ENCODE measurements around the gene PLCB4. TPM values are rescaled to one million over a fixed set of nuclear protein-coding genes. Genes with fewer than 3 reads are reported as not detected.

PLCB4 gene
- total and polyA plus RNA-seq, 3 donors from 2014 or later, result 5.9 to 19.4 (median 15.5) TPM

- Histone ChIP-seq H3K4me1 (no peaks in the 10 kb centered on the region), H3K36me3 (ENCODE audit: low read depth, missing control alignments) (no peaks in the 10 kb centered on the region), H3K27ac (no peak overlapping the region), H3K27me3 (no peaks in the 10 kb centered on the region), H3K9me3 (no peaks in the 10 kb centered on the region), H3K4me3 (no peak overlapping the region)
- TF ChIP-seq POLR2A (IDR thresholded peaks at IDR 0.05) (no peak), CTCF (IDR thresholded peaks at IDR 0.05) (no peak)
- 90 to 94% methylated on average over 4 of the region's 4 CpGs for WGBS, 2 donors
- intact Hi-C loops (cut with DNase I; ENCODE audit: low total_unique reads), result no loop called here
- DNase-seq, result no peak
These were observed 409.9 kb downstream of the PLCB4 start for GRCh38 chr20:9478771-9479170.

- 88 to 95% methylated on average over 4 of the region's 4 CpGs for WGBS, 2 donors
- H3K27ac ChIP-seq, result no peak overlapping the region
- H3K27me3 ChIP-seq, result no peaks in the 10 kb centered on the region
- no peak overlapping the region for H3K4me3 ChIP-seq
- TF ChIP-seq CTCF (IDR thresholded peaks at IDR 0.05), result no peak
- no peak for TF ChIP-seq POLR2A (IDR thresholded peaks at IDR 0.05)
- no peaks in the 10 kb centered on the region for H3K4me1 ChIP-seq
- no peaks in the 10 kb centered on the region for H3K9me3 ChIP-seq
- no peaks in the 10 kb centered on the region for H3K36me3 ChIP-seq (ENCODE audit: low read depth, missing control alignments)
- intact Hi-C loops (cut with DNase I; ENCODE audit: low total_unique reads), result no loop called here
- no peak for DNase-seq
These were observed 411.2 kb downstream of the PLCB4 start for GRCh38 chr20:9480066-9480465.

DNA sequence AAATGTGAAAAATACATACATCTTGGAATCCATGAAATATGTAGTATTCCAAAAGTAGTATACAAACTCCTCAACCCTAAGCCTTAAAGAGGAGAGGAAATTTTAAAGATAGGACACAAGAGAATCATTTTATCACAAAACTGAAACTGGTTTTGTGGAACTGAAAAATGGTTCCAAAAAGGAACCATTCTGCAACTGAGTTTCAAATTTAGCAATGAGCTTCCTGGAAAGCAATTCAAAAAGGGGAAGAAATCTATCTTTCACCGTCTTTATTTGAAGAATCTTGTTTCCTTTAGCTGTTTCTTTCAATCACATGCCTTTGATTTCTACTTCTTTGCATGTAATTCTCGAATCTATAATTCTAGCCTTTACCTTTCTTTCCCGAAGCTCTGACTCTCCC is 413.3 kb downstream of the PLCB4 start:
- Histone ChIP-seq H3K4me3 (no peak overlapping the region), H3K36me3 (ENCODE audit: low read depth, missing control alignments) (no peaks in the 10 kb centered on the region), H3K4me1 (no peaks in the 10 kb centered on the region), H3K9me3 (no peaks in the 10 kb centered on the region), H3K27ac (no peak overlapping the region), H3K27me3 (no peaks in the 10 kb centered on the region)
- TF ChIP-seq CTCF (IDR thresholded peaks at IDR 0.05), result no peak
- TF ChIP-seq POLR2A (IDR thresholded peaks at IDR 0.05), result no peak
- intact Hi-C loops (cut with DNase I; ENCODE audit: low total_unique reads), result no loop called here
- no peak for DNase-seq
- 85 to 90% methylated on average over 3 of the region's 3 CpGs for WGBS, 2 donors

DNA sequence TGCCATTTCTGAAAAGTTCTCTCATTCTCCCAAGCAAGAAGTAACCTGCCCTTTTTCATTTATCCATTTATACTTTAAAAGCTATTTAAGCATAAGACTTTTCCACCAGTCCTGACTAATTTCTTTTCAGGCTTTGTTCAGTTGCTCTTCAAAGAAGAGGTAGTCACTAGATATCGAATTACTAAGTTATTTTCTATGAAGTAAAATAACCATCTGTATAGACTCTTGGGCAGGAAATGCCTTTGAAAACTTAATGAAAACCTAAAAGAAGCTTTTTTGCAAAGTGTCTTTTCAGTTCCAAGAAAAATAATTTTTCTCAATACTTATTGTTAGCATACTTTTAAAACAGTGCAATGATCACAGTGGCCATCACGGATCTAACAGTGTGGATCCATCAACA is 414.2 kb downstream of the PLCB4 start:
- Histone ChIP-seq H3K4me3 (no peak overlapping the region), H3K27me3 (no peaks in the 10 kb centered on the region), H3K4me1 (no peaks in the 10 kb centered on the region), H3K9me3 (no peaks in the 10 kb centered on the region), H3K27ac (no peak overlapping the region), H3K36me3 (ENCODE audit: low read depth, missing control alignments) (no peaks in the 10 kb centered on the region)
- DNase-seq, result no peak
- no peak for TF ChIP-seq POLR2A (IDR thresholded peaks at IDR 0.05)
- TF ChIP-seq CTCF (IDR thresholded peaks at IDR 0.05), result no peak
- intact Hi-C loops (cut with DNase I; ENCODE audit: low total_unique reads), result no loop called here
- WGBS, 2 donors, result 71 to 81% methylated on average over 2 of the region's 2 CpGs

GRCh38 chr20:9485614-9486340 is 416.9 kb downstream of the PLCB4 start:
- no peak for TF ChIP-seq CTCF (IDR thresholded peaks at IDR 0.05)
- TF ChIP-seq POLR2A (IDR thresholded peaks at IDR 0.05), result no peak
- no peak overlapping the region for H3K4me3 ChIP-seq
- intact Hi-C loops (cut with DNase I; ENCODE audit: low total_unique reads), result no loop called here
- H3K9me3 ChIP-seq, result no peaks in the 10 kb centered on the region
- no peaks in the 10 kb centered on the region for H3K27me3 ChIP-seq
- H3K27ac ChIP-seq, result no peak overlapping the region
- no peaks in the 10 kb centered on the region for H3K4me1 ChIP-seq
- H3K36me3 ChIP-seq (ENCODE audit: low read depth, missing control alignments), result no peaks in the 10 kb centered on the region
- 79% methylated on average over 9 of the region's 9 CpGs for WGBS, 2 donors
- DNase-seq, result no peak

All from testis (tissue), 3 donors.